Peyer's patch (tissue), 4 donors: ENCODE data around the gene LHX4.

Source experiments
- CTCF ChIP-seq, 6 experiments: fragments of 450-650 bp in 4 of 6; fragments of 200-600 bp in 2 of 6; sonication (generic) in 1 of 6; IDR thresholded peaks; one replicate each; pipeline ENCODE4 v1.5.1; 2017 to 2019; ENCODE audit warnings: antibody characterized with exemption in 6 of 6, mild to moderate bottlenecking in 3 of 6, moderate library complexity in 1 of 6
- POLR2A ChIP-seq, 2 donors: fragments of 450-650 bp; IDR thresholded peaks; one replicate each; pipeline ENCODE4 v1.5.1; 2017; ENCODE audit warnings: antibody characterized with exemption in 2 of 2, mild to moderate bottlenecking in 2 of 2, moderate library complexity in 2 of 2

GRCh38 chr1:180280617-180281016 lies 50.6 kb downstream of the LHX4 start:
- TF ChIP-seq CTCF (IDR thresholded peaks at IDR 0.05) (no peak), POLR2A (IDR thresholded peaks at IDR 0.05) (no peak)
